Uterus (tissue), 4 donors: ENCODE results near the gene BPIFB4. TPM values are rescaled to one million over a fixed set of nuclear protein-coding genes. Genes with fewer than 3 reads are reported as not detected.

Source experiments
- DNase-seq, 2 donors: peaks; one replicate each; pipeline ENCODE4 v3.0.0-alpha.2; 2019 to 2020
- H3K27ac ChIP-seq, 2 donors: fragments of 200-600 bp; sonication (generic); 1 replicate in 1 of 2; 2 replicates in 1 of 2; pipeline ENCODE4 v1.5.1; 2016 to 2018
- H3K27me3 ChIP-seq, 2 donors: fragments of 200-600 bp; sonication (generic); one replicate each; pipeline ENCODE4 v1.5.1; 2018 to 2019; ENCODE audit warnings: control low read depth in 1 of 2
- H3K36me3 ChIP-seq, 2 donors: fragments of 200-600 bp; sonication (generic); one replicate each; pipeline ENCODE4 v1.5.1; 2019; ENCODE audit warnings: control low read depth in 1 of 2
- H3K4me1 ChIP-seq, 2 donors: fragments of 200-600 bp; sonication (generic); one replicate each; pipeline ENCODE4 v1.5.1; 2018 to 2019; ENCODE audit warnings: control low read depth in 1 of 2
- H3K4me3 ChIP-seq, 2 donors: fragments of 200-600 bp; sonication (generic); 1 replicate in 1 of 2; 2 replicates in 1 of 2; pipeline ENCODE4 v1.5.1; 2018 to 2019; ENCODE audit warnings: mild to moderate bottlenecking in 1 of 2
- H3K9me3 ChIP-seq, 2 donors: fragments of 200-600 bp; sonication (generic); one replicate each; pipeline ENCODE4 v1.5.1; 2019; ENCODE audit warnings: control low read depth in 1 of 2
- CTCF ChIP-seq, 4 experiments: fragments of 200-600 bp in 2 of 4; fragments of 450-650 bp in 2 of 4; sonication (generic) in 2 of 4; IDR thresholded peaks; one replicate each; pipeline ENCODE4 v1.5.1; 2016 to 2019; ENCODE audit warnings: antibody characterized with exemption in 4 of 4, mild to moderate bottlenecking in 2 of 4, moderate library complexity in 1 of 4
- POLR2A ChIP-seq, 2 donors: fragments of 450-650 bp; IDR thresholded peaks; one replicate each; pipeline ENCODE4 v1.6.1; 2016; ENCODE audit warnings: antibody characterized with exemption in 2 of 2, mild to moderate bottlenecking in 1 of 2, moderate library complexity in 1 of 2
- intact Hi-C: fragments of 100-400 bp; cut with DNase I; formaldehyde crosslinking; loops from one replicate; pipeline ENCODE4 v1.15.1; 2023; ENCODE audit warnings: low total_unique reads
- total RNA-seq, 4 donors: library from RNA; depleted of rRNA in 3 of 4; stranded (reverse); fragments of >200 nt in 3 of 4; gene quantifications; one replicate each; pipeline versions ENCODE4 v1.1.0 to v1.2.4, GENCODE V29; 2014 to 2023
- donor health status: DM: yes; HTN: yes; CAD: no.

The BPIFB4 gene
- total RNA-seq, 4 donors from 2014 or later: not detected

- Histone ChIP-seq H3K9me3 (no peaks in the 10 kb centered on the region), H3K36me3 (no peaks in the 10 kb centered on the region), H3K27ac (no peak overlapping the region), H3K27me3 (no peaks in the 10 kb centered on the region), H3K4me3 (no peak overlapping the region), H3K4me1 (no peaks in the 10 kb centered on the region)
- intact Hi-C loops: no loop called here
- TF ChIP-seq CTCF (IDR thresholded peaks at IDR 0.05) (no peak), POLR2A (IDR thresholded peaks at IDR 0.05) (no peak)
- DNase-seq: no peak
Measured at GRCh38 chr20:33133373-33133941, 54.0 kb downstream of the BPIFB4 start.

DNA sequence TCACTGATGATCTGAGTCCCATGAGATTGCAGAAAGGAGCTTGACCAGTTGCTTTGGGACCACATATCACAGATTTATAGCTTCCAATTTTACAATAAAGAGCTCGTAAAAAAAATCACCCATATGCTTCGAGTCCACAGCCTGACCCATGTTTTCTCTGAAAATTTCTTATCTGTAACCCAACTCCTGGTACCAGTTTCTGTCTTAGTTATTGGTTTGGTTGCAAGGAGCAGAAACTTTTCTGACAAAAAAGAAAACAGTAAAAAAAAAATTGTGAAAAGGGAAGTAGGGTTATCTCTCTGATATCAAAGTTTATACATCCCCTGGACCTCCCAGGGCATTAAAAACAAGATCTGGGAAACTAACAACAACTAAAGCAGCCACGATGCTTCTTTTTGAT, 57.8 kb downstream of the BPIFB4 start:
- H3K4me1 ChIP-seq: no peaks in the 10 kb centered on the region
- H3K36me3 ChIP-seq: no peaks in the 10 kb centered on the region
- intact Hi-C loops: no loop called here
- H3K9me3 ChIP-seq: no peaks in the 10 kb centered on the region
- DNase-seq: no peak
- H3K27me3 ChIP-seq: no peaks in the 10 kb centered on the region
- TF ChIP-seq CTCF (IDR thresholded peaks at IDR 0.05) (no peak), POLR2A (IDR thresholded peaks at IDR 0.05) (no peak)
- no peak overlapping the region for H3K27ac ChIP-seq
- H3K4me3 ChIP-seq: no peak overlapping the region

- no peaks in the 10 kb centered on the region for H3K4me1 ChIP-seq
- H3K4me3 ChIP-seq: no peak overlapping the region
- DNase-seq: no peak
- no peaks in the 10 kb centered on the region for H3K9me3 ChIP-seq
- H3K27ac ChIP-seq: no peak overlapping the region
- intact Hi-C loops: no loop called here
- no peak for TF ChIP-seq POLR2A (IDR thresholded peaks at IDR 0.05)
- no peak for TF ChIP-seq CTCF (IDR thresholded peaks at IDR 0.05)
- H3K27me3 ChIP-seq: no peaks in the 10 kb centered on the region
- H3K36me3 ChIP-seq: no peaks in the 10 kb centered on the region
Measured at GRCh38 chr20:33139467-33139866, 60.0 kb downstream of the BPIFB4 start.

DNA sequence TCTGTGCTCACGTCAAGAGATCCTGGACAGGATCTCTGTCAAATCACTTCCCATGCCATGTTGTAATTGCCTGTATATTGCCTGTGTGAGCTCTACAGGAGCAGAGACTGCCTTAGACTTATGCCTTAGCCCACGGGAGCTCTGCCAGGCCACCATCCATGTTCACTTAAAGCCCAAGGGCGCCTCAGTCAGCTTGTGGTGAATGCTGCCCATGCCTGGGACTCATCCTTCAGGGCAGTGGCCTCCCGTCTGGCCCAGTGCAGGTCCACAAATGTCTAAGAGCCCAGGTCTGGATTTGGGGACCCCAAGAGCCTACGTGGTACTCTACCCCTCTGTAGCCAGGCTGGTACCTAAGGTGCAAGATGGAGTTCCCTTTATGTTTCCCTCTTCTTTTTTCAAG, 66.1 kb downstream of the BPIFB4 start:
- TF ChIP-seq CTCF (IDR thresholded peaks at IDR 0.05): no peak
- no peak for TF ChIP-seq POLR2A (IDR thresholded peaks at IDR 0.05)
- Histone ChIP-seq H3K9me3 (no peaks in the 10 kb centered on the region), H3K4me3 (no peak overlapping the region), H3K4me1 (no peaks in the 10 kb centered on the region), H3K27ac (no peak overlapping the region), H3K36me3 (no peaks in the 10 kb centered on the region), H3K27me3 (no peaks in the 10 kb centered on the region)
- no peak for DNase-seq
- intact Hi-C loops: no loop called here

DNA sequence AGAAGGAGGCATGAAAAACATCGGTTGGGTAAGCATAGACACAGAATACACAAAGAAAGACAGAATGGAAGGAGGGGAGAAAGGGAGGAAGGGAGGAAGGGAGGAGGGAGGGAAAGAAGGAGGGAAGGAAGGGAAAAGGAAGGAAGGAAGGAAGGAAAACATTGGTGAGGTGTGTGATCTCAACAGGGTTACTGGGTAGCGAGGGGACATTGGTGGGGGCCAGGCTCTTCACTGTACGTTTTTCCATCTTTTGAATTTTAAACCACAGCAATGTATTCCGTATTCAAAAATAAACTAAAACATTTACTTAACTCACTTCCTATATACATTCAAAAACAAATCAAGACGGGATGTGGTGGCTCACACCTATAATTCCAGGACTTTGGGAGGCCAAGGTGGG, 67.9 kb downstream of the BPIFB4 start:
- no peaks in the 10 kb centered on the region for H3K4me1 ChIP-seq
- no peak for DNase-seq
- H3K36me3 ChIP-seq: no peaks in the 10 kb centered on the region
- no peaks in the 10 kb centered on the region for H3K9me3 ChIP-seq
- no peak overlapping the region for H3K27ac ChIP-seq
- intact Hi-C loops: no loop called here
- H3K27me3 ChIP-seq: no peaks in the 10 kb centered on the region
- no peak overlapping the region for H3K4me3 ChIP-seq
- TF ChIP-seq POLR2A (IDR thresholded peaks at IDR 0.05): no peak
- no peak for TF ChIP-seq CTCF (IDR thresholded peaks at IDR 0.05)
